Endothelial cell (in vitro differentiated cells): ENCODE results near the gene BACH2. TPM values are rescaled to one million over a fixed set of nuclear protein-coding genes. Genes with fewer than 3 reads are reported as not detected.
"Not testable (repeated sequence)": the region's sequence is repeated elsewhere in the genome, so short reads cannot be mapped to it uniquely, and the experiment has no call there.

Source experiments
- DNase-seq: peaks from one replicate; pipeline ENCODE4 v3.0.0; 2021; ENCODE audit warnings: low spot score
- H3K27ac Mint-ChIP-seq: one replicate; pipeline ENCODE4 v1.8.0; 2021; ENCODE audit warnings: mixed read lengths, inconsistent platforms; ENCODE audit not compliant: unreplicated experiment
- H3K27me3 Mint-ChIP-seq: one replicate; pipeline ENCODE4 v1.8.0; 2021; ENCODE audit warnings: mild to moderate bottlenecking, moderate library complexity, mixed read lengths, inconsistent platforms; ENCODE audit not compliant: unreplicated experiment
- H3K36me3 Mint-ChIP-seq: one replicate; pipeline ENCODE4 v1.8.0; 2021; ENCODE audit warnings: mild to moderate bottlenecking, low read depth, mixed read lengths, inconsistent platforms; ENCODE audit not compliant: unreplicated experiment
- H3K4me1 Mint-ChIP-seq: one replicate; pipeline ENCODE4 v1.8.0; 2021; ENCODE audit warnings: mild to moderate bottlenecking, mixed read lengths, inconsistent platforms; ENCODE audit not compliant: unreplicated experiment
- H3K4me3 Mint-ChIP-seq: one replicate; pipeline ENCODE4 v1.8.0; 2021; ENCODE audit warnings: mild to moderate bottlenecking, mixed read lengths, inconsistent platforms; ENCODE audit not compliant: unreplicated experiment
- H3K9me3 Mint-ChIP-seq: one replicate; pipeline ENCODE4 v1.8.0; 2021; ENCODE audit warnings: mixed read lengths, inconsistent platforms; ENCODE audit not compliant: unreplicated experiment
- CTCF ChIP-seq: fragments of 200-600 bp; sonication (generic); IDR thresholded peaks from one replicate; pipeline ENCODE4 v1.5.0; 2021; ENCODE audit warnings: antibody characterized with exemption; ENCODE audit not compliant: unreplicated experiment
- total RNA-seq: library from RNA; stranded (reverse); fragmentation: NEBNext Ultra II Directional; extraction: Animal tissue kit (Norgen Biotek cat#: 25700); gene quantifications from one replicate; pipeline ENCODE4 v1.2.1, GENCODE V29; 2021; ENCODE audit not compliant: unreplicated experiment

The BACH2 gene
- total RNA-seq, 1 donor from 2014 or later, result 3.9 TPM

GRCh38 chr6:90139272-90139817 lies 157.3 kb downstream of the BACH2 start:
- Mint-ChIP-seq H3K4me1 (peaks cover 17% of the 10 kb centered on the region), H3K27me3 (peaks cover 4% of the 10 kb centered on the region), H3K36me3 (no peaks in the 10 kb centered on the region), H3K27ac (no peak overlapping the region), H3K4me3 (no peak overlapping the region), H3K9me3 (no peaks in the 10 kb centered on the region)
- DNase-seq, result no peak
- TF ChIP-seq CTCF, result no peak

GRCh38 chr6:90136837-90137568 lies 159.6 kb downstream of the BACH2 start:
- no peak for DNase-seq
- Mint-ChIP-seq H3K9me3 (no peaks in the 10 kb centered on the region), H3K4me1 (peaks cover 17% of the 10 kb centered on the region), H3K27me3 (peaks cover 3% of the 10 kb centered on the region), H3K36me3 (no peaks in the 10 kb centered on the region), H3K4me3 (no peak overlapping the region), H3K27ac (no peak overlapping the region)
- no peak for TF ChIP-seq CTCF

GRCh38 chr6:90136176-90136575 lies 160.5 kb downstream of the BACH2 start:
- no peak for DNase-seq
- no peaks in the 10 kb centered on the region for H3K9me3 Mint-ChIP-seq

GRCh38 chr6:90135667-90136066 lies 161.0 kb downstream of the BACH2 start:
- TF ChIP-seq CTCF, result no peak
- Mint-ChIP-seq H3K27me3 (peaks cover 3% of the 10 kb centered on the region), H3K4me1 (peaks cover 17% of the 10 kb centered on the region), H3K9me3 (no peaks in the 10 kb centered on the region), H3K27ac (no peak overlapping the region), H3K4me3 (no peak overlapping the region), H3K36me3 (no peaks in the 10 kb centered on the region)
- no peak for DNase-seq

More at GRCh38 chr6:90136176-90136575, 160.5 kb downstream of the BACH2 start:
- Mint-ChIP-seq H3K27me3 (peaks cover 3% of the 10 kb centered on the region), H3K4me1 (peaks cover 17% of the 10 kb centered on the region), H3K36me3 (no peaks in the 10 kb centered on the region), H3K27ac (no peak overlapping the region), H3K4me3 (no peak overlapping the region)
- no peak for TF ChIP-seq CTCF

GRCh38 chr6:90133664-90134063 lies 163.0 kb downstream of the BACH2 start:
- H3K27me3 Mint-ChIP-seq, H3K27ac Mint-ChIP-seq, H3K36me3 Mint-ChIP-seq, H3K4me3 Mint-ChIP-seq, DNase-seq, H3K9me3 Mint-ChIP-seq, H3K4me1 Mint-ChIP-seq: not testable (repeated sequence)
